Testis (tissue), 2 donors: Measurements from ENCODE around the gene KHNYN.

Experiments used
- CTCF ChIP-seq, 3 experiments: fragments of 450-650 bp in 2 of 3; fragments of 200-600 bp in 1 of 3; sonication (generic) in 1 of 3; IDR thresholded peaks; one replicate each; pipeline ENCODE4 v1.5.1; 2016 to 2019; ENCODE audit warnings: antibody characterized with exemption in 3 of 3, mild to moderate bottlenecking in 2 of 3, moderate library complexity in 1 of 3
- POLR2A ChIP-seq: fragments of 450-650 bp; IDR thresholded peaks from one replicate; pipeline ENCODE4 v1.6.1; 2017; ENCODE audit warnings: antibody characterized with exemption, mild to moderate bottlenecking, moderate library complexity

- TF ChIP-seq POLR2A (no peak), CTCF (IDR thresholded peaks at IDR 0.05) (no peak)
Measured at GRCh38 chr14:24456980-24457379, 27.2 kb downstream of the KHNYN start.
